Endothelial cell of umbilical vein (primary cell): ENCODE results near the gene PCDH9. TPM values are rescaled to one million over a fixed set of nuclear protein-coding genes. Genes with fewer than 3 reads are reported as not detected.

Experiments
- BruUV-seq: library from RNA; stranded (reverse); fragments of 400-500 nt; replicated peaks from 2 replicates; lab custom pipeline; 2021; lab: Mats Ljungman, UMichigan
- CTCF ChIA-PET: fragments of 300-600, 350-600 bp; sonication (Branson Sonifier 250); formaldehyde crosslinking; loops from one replicate; lab custom pipeline; 2021; ENCODE audit warnings: antibody characterized with exemption, inconsistent platforms; lab: Charles Lee
- POLR2A ChIA-PET: fragments of 300-600, 350-600 bp; sonication (Branson Sonifier 250); formaldehyde crosslinking; loops from one replicate; lab custom pipeline; 2021; ENCODE audit warnings: antibody characterized with exemption, inconsistent platforms; lab: Charles Lee
- DNase-seq: peaks from one replicate; pipeline ENCODE4 v3.0.0-alpha.2; 2011; ENCODE audit warnings: low read depth, low spot score
- FAIRE-seq: peaks from 2 replicates; lab custom pipeline; 2011; peaks lifted over from hg19 to GRCh38; lab: Jason Lieb, UNC
- H2AFZ ChIP-seq: 2 replicates; pipeline ENCODE4 v1.6.0; 2012; ENCODE audit warnings: low read depth, low read length, control low read depth, inconsistent platforms
- H3K27ac ChIP-seq: 2 replicates; pipeline ENCODE4 v1.5.1; 2011; ENCODE audit warnings: low read depth, mild to moderate bottlenecking, control low read depth, low read length, moderate library complexity; ENCODE audit not compliant: insufficient read depth
- H3K27me3 ChIP-seq, 2 experiments: 2 replicates each; pipeline versions ENCODE4 v1.6.0 to v1.6.1; 2011; ENCODE audit warnings: low read length in 2 of 2, mixed read lengths in 1 of 2; ENCODE audit not compliant: control insufficient read depth in 2 of 2, insufficient read depth in 2 of 2
- H3K36me3 ChIP-seq, 2 experiments: 2 replicates in 1 of 2; 3 replicates in 1 of 2; pipeline ENCODE4 v1.5.1; 2011; ENCODE audit warnings: low read length in 2 of 2, mild to moderate bottlenecking in 1 of 2, moderate library complexity in 1 of 2; ENCODE audit not compliant: control insufficient read depth in 2 of 2, insufficient read depth in 2 of 2; ENCODE audit errors: extremely low read depth in 1 of 2
- H3K4me1 ChIP-seq: 3 replicates; pipeline ENCODE4 v1.5.1; 2011; ENCODE audit warnings: mild to moderate bottlenecking, low read length; ENCODE audit not compliant: control insufficient read depth, insufficient read depth; ENCODE audit errors: extremely low read depth
- H3K4me2 ChIP-seq: 2 replicates; pipeline ENCODE4 v1.6.1; 2011; ENCODE audit warnings: low read length, control low read depth, mixed read lengths; ENCODE audit not compliant: insufficient read depth
- H3K4me3 ChIP-seq, 3 experiments: fragments of 200-600 bp in 1 of 3; sonication (generic), shearing (Covaris generic) in 1 of 3; replicated peaks in 1 of 3; 2 replicates each; pipeline ENCODE4 v1.5.1; 2011 to 2016; ENCODE audit warnings: control low read depth in 3 of 3, low read length in 3 of 3, mild to moderate bottlenecking in 2 of 3, inconsistent platforms in 1 of 3, low read depth in 1 of 3, moderate library complexity in 1 of 3; ENCODE audit not compliant: insufficient read depth in 1 of 3
- H3K79me2 ChIP-seq: 2 replicates; pipeline ENCODE4 v1.6.0; 2012; ENCODE audit warnings: low read length, inconsistent platforms; ENCODE audit not compliant: control insufficient read depth, insufficient read depth
- H3K9ac ChIP-seq: replicated peaks from 2 replicates; pipeline ENCODE3; 2011; ENCODE audit warnings: low read length, control low read depth; ENCODE audit not compliant: insufficient read depth; ENCODE audit errors: extremely low read depth
- H3K9me1 ChIP-seq: replicated peaks from 3 replicates; pipeline ENCODE4 v1.6.0; 2011; ENCODE audit warnings: mild to moderate bottlenecking, low read length; ENCODE audit not compliant: control insufficient read depth, insufficient read depth; ENCODE audit errors: extremely low read depth
- H3K9me3 ChIP-seq: replicated peaks from 2 replicates; pipeline ENCODE4 v1.5.1; 2012; ENCODE audit warnings: low read length, inconsistent platforms; ENCODE audit not compliant: control insufficient read depth, insufficient read depth
- H4K20me1 ChIP-seq: replicated peaks from 2 replicates; pipeline ENCODE3; 2011; ENCODE audit warnings: mild to moderate bottlenecking, low read length; ENCODE audit not compliant: control insufficient read depth, insufficient read depth; ENCODE audit errors: extremely low read depth
- CTCF ChIP-seq, 2 donors: IDR thresholded peaks; 1 replicate in 1 of 2; 2 replicates in 1 of 2; pipeline ENCODE4 v1.5.1; 2011; ENCODE audit warnings: low read length in 2 of 2, mild to moderate bottlenecking in 2 of 2, moderate library complexity in 2 of 2, control low read depth in 1 of 2, inconsistent platforms in 1 of 2, low read depth in 1 of 2; ENCODE audit not compliant: insufficient read depth in 1 of 2; ENCODE audit errors: extremely low read depth in 1 of 2
- EZH2 ChIP-seq: IDR thresholded peaks from 2 replicates; pipeline ENCODE4 v1.6.1; 2012; ENCODE audit warnings: borderline replicate concordance, low read depth, mild to moderate bottlenecking, moderate library complexity, low read length, inconsistent platforms; ENCODE audit not compliant: severe bottlenecking
- FOS ChIP-seq: IDR thresholded peaks from 2 replicates; pipeline ENCODE4 v1.6.1; 2011; ENCODE audit warnings: mild to moderate bottlenecking, low read length, moderate library complexity, borderline replicate concordance; ENCODE audit not compliant: insufficient read depth
- GATA2 ChIP-seq: IDR thresholded peaks from 2 replicates; pipeline ENCODE4 v1.7.0; 2011; ENCODE audit warnings: low read depth, mild to moderate bottlenecking, moderate library complexity, mixed read lengths, low read length; ENCODE audit not compliant: insufficient read length, insufficient read depth
- JUN ChIP-seq: IDR thresholded peaks from 2 replicates; pipeline ENCODE4 v1.6.1; 2011; ENCODE audit warnings: borderline replicate concordance, low read depth; ENCODE audit not compliant: insufficient read length, insufficient read depth
- MAX ChIP-seq: IDR thresholded peaks from 2 replicates; pipeline ENCODE4 v1.6.1; 2011; ENCODE audit not compliant: insufficient read depth, insufficient read length
- MYC ChIP-seq: IDR thresholded peaks from one replicate; pipeline ENCODE4 v1.6.1; 2011; ENCODE audit warnings: mild to moderate bottlenecking, low read depth, low read length
- POLR2A ChIP-seq: IDR thresholded peaks from 2 replicates; pipeline ENCODE4 v1.6.1; 2012; ENCODE audit warnings: low read depth, mild to moderate bottlenecking, control low read depth, low read length
- POLR2AphosphoS5 ChIP-seq: IDR thresholded peaks from 2 replicates; pipeline ENCODE4 v1.6.1; 2012; ENCODE audit warnings: low read depth, mild to moderate bottlenecking, control low read depth, low read length, moderate library complexity; ENCODE audit not compliant: insufficient read depth
- dilution Hi-C: fragments of 300-500 bp; cut with MboI; formaldehyde crosslinking; loops from one replicate; pipeline ENCODE4 v1.15.0; 2019; ENCODE audit warnings: low sequenced_read_pairs; ENCODE audit not compliant: extremely low pct_ligation_motif_present
- intact Hi-C: fragments of 100-400 bp; cut with micrococcal nuclease; formaldehyde crosslinking; loops from one replicate; pipeline ENCODE4 v1.10.0; 2022
- polyA plus RNA-seq, 4 experiments: library from polyadenylated mRNA; depleted of rRNA in 3 of 4; stranded (reverse) in 3 of 4; unstranded in 1 of 4; fragments of >200 nt; gene quantifications; 2 replicates each; pipeline versions ENCODE4 v1.2.1 to v1.2.3, GENCODE V29; 2011 to 2012; ENCODE audit warnings: missing spikeins in 1 of 4
- total RNA-seq: library from RNA; stranded (reverse); gene quantifications from 2 replicates; pipeline ENCODE4 v1.2.3, GENCODE V29; 2021

Gene PCDH9
- total and polyA plus RNA-seq, 2 donors (not counting 3 experiments of a cell fraction or from before 2014, with no cell fraction given): 1.1 to 5.2 TPM

- H3K9me1 ChIP-seq: no peaks in the 10 kb centered on the region
- TF ChIP-seq POLR2A: no peak
- TF ChIP-seq MAX: no peak
- no peak for TF ChIP-seq JUN
- TF ChIP-seq GATA2: no peak
- no peak for TF ChIP-seq EZH2
- no peak for TF ChIP-seq CTCF (IDR thresholded peaks at IDR 0.05; ENCODE audit: extremely low read depth in 1 of 2, insufficient read depth in 1 of 2, low read depth in 1 of 2, low read length in 2 of 2)
- no peak for TF ChIP-seq MYC
- no peak for TF ChIP-seq POLR2AphosphoS5
- TF ChIP-seq FOS: no peak
- DNase-seq: no peak
- H3K4me2 ChIP-seq: no peak overlapping the region
- H2AFZ ChIP-seq: no peak overlapping the region
- no TSS peak for BruUV-seq
- ChIA-PET POLR2A (no interaction called here), CTCF (interaction anchor here (1.5 kb wide), 1 partner anchor 25 kb away, joined by 3 read pairs; no protein-coding TSS in a partner anchor)
- no peak overlapping the region for H3K4me3 ChIP-seq
- H3K9ac ChIP-seq: no peak overlapping the region
- H3K27me3 ChIP-seq: no peaks in the 10 kb centered on the region
- H3K79me2 ChIP-seq: no peaks in the 10 kb centered on the region
- intact Hi-C loops (no loop called here), dilution Hi-C loops (no loop called here)
- no peak for FAIRE-seq
- H3K4me1 ChIP-seq: no peaks in the 10 kb centered on the region
- no peaks in the 10 kb centered on the region for H4K20me1 ChIP-seq
- H3K27ac ChIP-seq: no peak overlapping the region
- no peaks in the 10 kb centered on the region for H3K36me3 ChIP-seq
- no peaks in the 10 kb centered on the region for H3K9me3 ChIP-seq
These were observed 761.5 kb downstream of the PCDH9 start for GRCh38 chr13:66468656-66469055.
